ENCODE data around the gene LRRC7.

Gene LRRC7

GRCh38 chr1:69754521-69754920 is 186.8 kb downstream of the LRRC7 start:
- no peak overlapping the region for H3K27ac ChIP-seq (ENCODE audit: insufficient read depth in 1 of 2, low read depth in 1 of 2, low read length in 2 of 2, poor library complexity in 1 of 2, severe bottlenecking in 2 of 2)
- no peaks in the 10 kb centered on the region for H3K36me3 ChIP-seq (ENCODE audit: control insufficient read depth in 4 of 4, insufficient read depth in 4 of 4, low read length in 3 of 4)
- H3K9me3 ChIP-seq (ENCODE audit: control extremely low read depth in 1 of 5, control insufficient read depth in 4 of 5, insufficient read depth in 2 of 5, low read depth in 1 of 5, low read length in 4 of 5), result no peaks in the 10 kb centered on the region
- peaks cover 0 to 2% (median 0%) of the 10 kb centered on the region in 5 experiments for H3K27me3 ChIP-seq (replicated peaks in 2 of 5; ENCODE audit: control insufficient read depth in 4 of 5, insufficient read depth in 5 of 5, low read length in 4 of 5)
- ChIA-PET CTCF (no interaction called here), POLR2A (no interaction called here)
- no peak for DNase-seq
- no peak overlapping the region for H3K4me3 ChIP-seq (ENCODE audit: control insufficient read depth in 1 of 7, extremely low read depth in 1 of 7, insufficient read depth in 4 of 7, low read depth in 2 of 7, low read length in 6 of 7)
- H3K4me1 ChIP-seq (ENCODE audit: control extremely low read depth in 1 of 4, control insufficient read depth in 4 of 4, insufficient read depth in 4 of 4, low read length in 3 of 4), result no peaks in the 10 kb centered on the region
- 100% methylated on average over 1 of the region's 3 CpGs for WGBS (ENCODE audit: insufficient coverage)

- ChIA-PET CTCF (no interaction called here), POLR2A (no interaction called here)
- no peak overlapping the region for H3K4me3 ChIP-seq (ENCODE audit: control insufficient read depth in 1 of 7, extremely low read depth in 1 of 7, insufficient read depth in 4 of 7, low read depth in 2 of 7, low read length in 6 of 7)
- no CpG with 5 or more reads among the region's 1 CpG for WGBS (ENCODE audit: insufficient coverage)
- H3K4me1 ChIP-seq (ENCODE audit: control extremely low read depth in 1 of 4, control insufficient read depth in 4 of 4, insufficient read depth in 4 of 4, low read length in 3 of 4), result no peaks in the 10 kb centered on the region
- H3K27ac ChIP-seq (ENCODE audit: insufficient read depth in 1 of 2, low read depth in 1 of 2, low read length in 2 of 2, poor library complexity in 1 of 2, severe bottlenecking in 2 of 2), result no peak overlapping the region
- H3K9me3 ChIP-seq (ENCODE audit: control extremely low read depth in 1 of 5, control insufficient read depth in 4 of 5, insufficient read depth in 2 of 5, low read depth in 1 of 5, low read length in 4 of 5), result no peaks in the 10 kb centered on the region
- DNase-seq, result no peak
- H3K27me3 ChIP-seq (replicated peaks in 2 of 5; ENCODE audit: control insufficient read depth in 4 of 5, insufficient read depth in 5 of 5, low read length in 4 of 5), result no peaks in the 10 kb centered on the region
- H3K36me3 ChIP-seq (ENCODE audit: control insufficient read depth in 4 of 4, insufficient read depth in 4 of 4, low read length in 3 of 4), result no peaks in the 10 kb centered on the region
Observed at GRCh38 chr1:69755647-69756046, 187.9 kb downstream of the LRRC7 start.

GRCh38 chr1:69765951-69766350 is 198.2 kb downstream of the LRRC7 start:
- Histone ChIP-seq H3K27ac (ENCODE audit: insufficient read depth in 1 of 2, low read depth in 1 of 2, low read length in 2 of 2, poor library complexity in 1 of 2, severe bottlenecking in 2 of 2) (no peak overlapping the region), H3K4me3 (ENCODE audit: control insufficient read depth in 1 of 7, extremely low read depth in 1 of 7, insufficient read depth in 4 of 7, low read depth in 2 of 7, low read length in 6 of 7) (no peak overlapping the region), H3K4me1 (ENCODE audit: control extremely low read depth in 1 of 4, control insufficient read depth in 4 of 4, insufficient read depth in 4 of 4, low read length in 3 of 4) (no peaks in the 10 kb centered on the region), H3K9me3 (ENCODE audit: control extremely low read depth in 1 of 5, control insufficient read depth in 4 of 5, insufficient read depth in 2 of 5, low read depth in 1 of 5, low read length in 4 of 5) (no peaks in the 10 kb centered on the region), H3K36me3 (ENCODE audit: control insufficient read depth in 4 of 4, insufficient read depth in 4 of 4, low read length in 3 of 4) (no peaks in the 10 kb centered on the region), H3K27me3 (replicated peaks in 2 of 5; ENCODE audit: control insufficient read depth in 4 of 5, insufficient read depth in 5 of 5, low read length in 4 of 5) (no peaks in the 10 kb centered on the region)
- 50% methylated on average over 2 of the region's 2 CpGs for WGBS (ENCODE audit: insufficient coverage)
- ChIA-PET POLR2A (no interaction called here), CTCF (no interaction called here)
- no peak for DNase-seq

- Histone ChIP-seq H3K27ac (ENCODE audit: insufficient read depth in 1 of 2, low read depth in 1 of 2, low read length in 2 of 2, poor library complexity in 1 of 2, severe bottlenecking in 2 of 2) (no peak overlapping the region), H3K27me3 (replicated peaks in 2 of 5; ENCODE audit: control insufficient read depth in 4 of 5, insufficient read depth in 5 of 5, low read length in 4 of 5) (no peaks in the 10 kb centered on the region), H3K9me3 (ENCODE audit: control extremely low read depth in 1 of 5, control insufficient read depth in 4 of 5, insufficient read depth in 2 of 5, low read depth in 1 of 5, low read length in 4 of 5) (no peaks in the 10 kb centered on the region), H3K4me3 (ENCODE audit: control insufficient read depth in 1 of 7, extremely low read depth in 1 of 7, insufficient read depth in 4 of 7, low read depth in 2 of 7, low read length in 6 of 7) (no peak overlapping the region), H3K4me1 (ENCODE audit: control extremely low read depth in 1 of 4, control insufficient read depth in 4 of 4, insufficient read depth in 4 of 4, low read length in 3 of 4) (no peaks in the 10 kb centered on the region), H3K36me3 (ENCODE audit: control insufficient read depth in 4 of 4, insufficient read depth in 4 of 4, low read length in 3 of 4) (no peaks in the 10 kb centered on the region)
- DNase-seq, result no peak
- 100% methylated on average over 5 of the region's 7 CpGs for WGBS (ENCODE audit: insufficient coverage)
- CTCF ChIA-PET, result no interaction called here
- POLR2A ChIA-PET, result no interaction called here
Observed at GRCh38 chr1:69766431-69767180, 198.9 kb downstream of the LRRC7 start.

GRCh38 chr1:69776555-69776954 is 208.8 kb downstream of the LRRC7 start:
- Histone ChIP-seq H3K27ac (ENCODE audit: insufficient read depth in 1 of 2, low read depth in 1 of 2, low read length in 2 of 2, poor library complexity in 1 of 2, severe bottlenecking in 2 of 2) (no peak overlapping the region), H3K9me3 (ENCODE audit: control extremely low read depth in 1 of 5, control insufficient read depth in 4 of 5, insufficient read depth in 2 of 5, low read depth in 1 of 5, low read length in 4 of 5) (no peaks in the 10 kb centered on the region), H3K27me3 (replicated peaks in 2 of 5; ENCODE audit: control insufficient read depth in 4 of 5, insufficient read depth in 5 of 5, low read length in 4 of 5) (no peaks in the 10 kb centered on the region), H3K36me3 (ENCODE audit: control insufficient read depth in 4 of 4, insufficient read depth in 4 of 4, low read length in 3 of 4) (no peaks in the 10 kb centered on the region), H3K4me1 (ENCODE audit: control extremely low read depth in 1 of 4, control insufficient read depth in 4 of 4, insufficient read depth in 4 of 4, low read length in 3 of 4) (no peaks in the 10 kb centered on the region), H3K4me3 (ENCODE audit: control insufficient read depth in 1 of 7, extremely low read depth in 1 of 7, insufficient read depth in 4 of 7, low read depth in 2 of 7, low read length in 6 of 7) (no peak overlapping the region)
- no CpG with 5 or more reads among the region's 1 CpG for WGBS (ENCODE audit: insufficient coverage)
- ChIA-PET CTCF (no interaction called here), POLR2A (no interaction called here)
- DNase-seq, result no peak

GRCh38 chr1:69777423-69777822 is 209.7 kb downstream of the LRRC7 start:
- CTCF ChIA-PET, result no interaction called here
- Histone ChIP-seq H3K27ac (ENCODE audit: insufficient read depth in 1 of 2, low read depth in 1 of 2, low read length in 2 of 2, poor library complexity in 1 of 2, severe bottlenecking in 2 of 2) (no peak overlapping the region), H3K27me3 (replicated peaks in 2 of 5; ENCODE audit: control insufficient read depth in 4 of 5, insufficient read depth in 5 of 5, low read length in 4 of 5) (no peaks in the 10 kb centered on the region), H3K4me3 (ENCODE audit: control insufficient read depth in 1 of 7, extremely low read depth in 1 of 7, insufficient read depth in 4 of 7, low read depth in 2 of 7, low read length in 6 of 7) (no peak overlapping the region), H3K36me3 (ENCODE audit: control insufficient read depth in 4 of 4, insufficient read depth in 4 of 4, low read length in 3 of 4) (no peaks in the 10 kb centered on the region), H3K4me1 (ENCODE audit: control extremely low read depth in 1 of 4, control insufficient read depth in 4 of 4, insufficient read depth in 4 of 4, low read length in 3 of 4) (no peaks in the 10 kb centered on the region), H3K9me3 (ENCODE audit: control extremely low read depth in 1 of 5, control insufficient read depth in 4 of 5, insufficient read depth in 2 of 5, low read depth in 1 of 5, low read length in 4 of 5) (no peaks in the 10 kb centered on the region)
- POLR2A ChIA-PET, result no interaction called here
- WGBS (ENCODE audit: insufficient coverage), result 100% methylated on average over 1 of the region's 1 CpG
- DNase-seq, result no peak

- CTCF ChIA-PET, result no interaction called here
- POLR2A ChIA-PET, result no interaction called here
- H3K9me3 ChIP-seq (ENCODE audit: control extremely low read depth in 1 of 5, control insufficient read depth in 4 of 5, insufficient read depth in 2 of 5, low read depth in 1 of 5, low read length in 4 of 5), result no peaks in the 10 kb centered on the region
Observed at GRCh38 chr1:69777971-69778370, 210.2 kb downstream of the LRRC7 start.

More at GRCh38 chr1:69777971-69778370, 210.2 kb downstream of the LRRC7 start:
- Histone ChIP-seq H3K4me1 (ENCODE audit: control extremely low read depth in 1 of 4, control insufficient read depth in 4 of 4, insufficient read depth in 4 of 4, low read length in 3 of 4) (no peaks in the 10 kb centered on the region), H3K4me3 (ENCODE audit: control insufficient read depth in 1 of 7, extremely low read depth in 1 of 7, insufficient read depth in 4 of 7, low read depth in 2 of 7, low read length in 6 of 7) (no peak overlapping the region), H3K27ac (ENCODE audit: insufficient read depth in 1 of 2, low read depth in 1 of 2, low read length in 2 of 2, poor library complexity in 1 of 2, severe bottlenecking in 2 of 2) (no peak overlapping the region), H3K27me3 (replicated peaks in 2 of 5; ENCODE audit: control insufficient read depth in 4 of 5, insufficient read depth in 5 of 5, low read length in 4 of 5) (no peaks in the 10 kb centered on the region), H3K36me3 (ENCODE audit: control insufficient read depth in 4 of 4, insufficient read depth in 4 of 4, low read length in 3 of 4) (no peaks in the 10 kb centered on the region)
- DNase-seq, result no peak
